ENCODE data around the gene IRX6.

Gene IRX6

GRCh38 chr16:55367866-55368603, 44.0 kb downstream of the IRX6 start:
- DNase-seq, result no peak

GRCh38 chr16:55369151-55369550, 45.1 kb downstream of the IRX6 start:
- no peak for DNase-seq

GRCh38 chr16:55370762-55371482, 46.9 kb downstream of the IRX6 start:
- DNase-seq, result no peak

- DNase-seq, result no peak
Observed at GRCh38 chr16:55372792-55373488, 48.9 kb downstream of the IRX6 start.

DNA sequence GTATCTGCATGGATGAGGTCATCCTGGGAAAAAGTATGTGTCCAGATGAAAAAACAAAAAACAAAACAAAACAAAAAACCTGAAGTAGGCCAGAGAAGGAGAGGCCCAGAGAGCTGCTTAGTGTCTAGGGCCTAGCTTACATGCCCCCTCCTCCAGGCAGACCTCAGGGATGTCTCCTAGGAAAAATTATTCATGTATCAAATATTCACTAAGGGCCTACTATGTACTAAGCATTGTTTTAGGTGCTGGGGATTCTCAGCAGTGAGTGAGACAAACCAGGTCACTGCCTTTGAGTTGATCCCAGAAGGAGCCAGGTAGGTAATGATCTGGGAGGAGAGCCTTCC, 49.5 kb downstream of the IRX6 start:
- DNase-seq, result no peak

DNA sequence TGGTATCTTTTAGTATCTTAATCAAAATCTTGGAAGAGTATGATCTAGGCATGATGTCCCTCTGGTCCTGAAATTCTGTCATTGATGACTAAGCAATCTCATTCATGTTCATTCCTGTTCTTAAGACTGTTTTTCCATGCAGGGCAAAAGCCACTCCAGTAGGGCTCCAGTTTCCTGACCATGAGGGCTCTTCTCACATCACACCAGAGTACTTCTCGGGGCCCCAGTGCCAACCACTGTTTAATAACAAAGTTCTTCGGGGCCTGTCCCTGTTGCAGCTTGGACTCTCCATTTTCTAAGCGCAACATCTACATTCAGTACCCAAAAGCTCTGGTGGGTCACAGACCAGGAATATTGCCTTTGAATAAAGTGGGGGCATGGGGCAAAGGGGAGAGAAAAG, 52.0 kb downstream of the IRX6 start:
- DNase-seq, result no peak

DNA sequence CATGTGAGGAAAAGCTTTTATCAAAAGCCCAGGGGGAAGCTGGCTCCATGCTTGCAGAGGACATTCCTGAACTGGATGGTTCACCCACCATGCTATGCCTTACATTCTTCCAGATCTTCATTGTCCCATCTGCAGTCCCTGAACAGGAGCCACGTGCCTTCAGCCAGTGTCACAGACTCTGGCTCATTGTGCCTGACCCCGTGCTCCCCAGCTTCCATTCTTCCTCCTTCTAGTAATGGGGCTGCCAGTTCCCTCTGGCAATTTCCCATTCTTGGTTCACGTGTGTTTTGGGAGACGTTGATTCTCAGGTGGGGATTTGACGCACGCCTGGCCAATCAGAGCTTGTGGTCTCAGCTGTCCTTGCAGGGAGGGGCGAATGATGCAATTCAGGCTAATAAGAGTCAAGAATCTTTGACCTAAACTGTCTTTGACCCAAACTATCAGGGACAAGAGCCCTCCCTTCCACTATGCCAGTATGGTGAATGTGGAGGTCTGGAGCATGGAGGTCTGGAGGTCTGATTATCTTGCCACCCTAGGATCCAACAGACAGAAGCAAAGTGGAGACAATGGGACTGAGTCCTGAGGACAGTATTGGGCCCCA, 52.7 kb downstream of the IRX6 start:
- no peak for DNase-seq

DNA sequence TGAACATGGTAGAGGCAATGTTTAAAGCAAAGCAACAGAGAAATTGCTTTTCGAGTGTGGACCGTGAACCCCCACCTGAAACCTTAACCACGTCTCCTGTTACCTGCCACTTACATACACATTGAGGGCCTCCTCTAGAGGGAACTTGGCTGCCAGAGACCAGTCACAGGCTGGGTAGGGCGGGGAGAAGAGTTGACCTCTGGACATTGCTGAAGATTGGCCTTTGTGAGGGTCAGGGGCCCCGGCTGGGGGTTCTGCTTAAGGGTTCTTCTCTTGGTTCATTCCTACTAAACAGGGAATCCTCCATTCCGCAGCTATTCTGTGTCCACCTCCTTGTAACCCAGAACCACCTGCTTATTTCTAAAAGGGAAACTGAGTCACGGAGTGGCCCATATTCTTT, 53.8 kb downstream of the IRX6 start:
- no peak for DNase-seq

- DNase-seq, result no peak
Observed at GRCh38 chr16:55378616-55379015, 54.6 kb downstream of the IRX6 start.

DNA sequence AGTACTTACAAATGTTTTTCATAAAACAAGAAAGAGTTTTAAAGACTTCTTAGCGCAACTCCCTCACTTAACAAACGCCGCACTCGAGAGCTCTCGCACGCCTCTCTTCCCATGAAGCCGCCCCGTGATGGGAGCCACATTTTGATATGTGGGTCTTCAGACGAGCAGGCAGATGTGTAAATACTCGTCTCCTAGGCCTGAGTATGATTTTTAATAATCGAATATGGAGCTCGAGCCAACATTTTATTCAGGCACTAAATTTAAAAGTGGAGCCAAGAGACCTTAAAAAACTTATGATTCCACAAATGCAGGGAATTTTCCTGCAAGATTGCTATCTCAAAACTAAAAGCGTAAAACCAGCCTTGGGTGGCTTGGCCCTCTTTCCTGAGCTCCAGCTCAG, 55.4 kb downstream of the IRX6 start:
- DNase-seq, result no peak

DNA sequence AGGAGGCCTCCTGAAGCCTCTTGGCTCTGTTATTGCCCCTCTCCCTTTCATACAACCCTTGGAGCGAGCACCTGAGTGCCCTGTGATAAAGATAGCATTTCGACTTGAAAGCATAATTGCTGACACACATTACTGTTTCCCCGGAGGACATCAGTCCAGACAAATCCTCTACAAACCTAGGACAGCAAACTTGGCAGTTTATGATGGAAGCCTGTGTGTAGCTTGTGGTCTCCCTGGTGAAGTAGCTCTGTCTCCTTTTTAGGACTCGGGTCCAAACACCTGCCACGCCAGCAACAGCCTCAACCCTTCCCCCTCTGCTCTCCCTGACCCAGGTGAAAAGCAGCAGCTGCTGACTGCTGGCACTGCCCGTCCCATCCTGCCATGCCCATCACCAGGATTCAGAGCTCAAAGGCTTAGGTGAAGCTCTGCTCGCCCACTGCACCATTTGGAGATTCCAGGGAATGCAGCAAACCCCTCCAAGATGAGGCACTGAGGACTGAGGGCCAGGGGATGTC, 55.9 kb downstream of the IRX6 start:
- DNase-seq, result no peak
